ENCODE measurements around the gene MYO16. TPM values are rescaled to one million over a fixed set of nuclear protein-coding genes. Genes with fewer than 3 reads are reported as not detected.

The MYO16 gene
- total and polyA plus RNA-seq, 8 donors, result 1.1 to 2.5 (median 1.7) TPM

- DNase-seq, result no peak
- H3K9me3 ChIP-seq, result peaks cover 0 to 8% of the 10 kb centered on the region in 2 donors
- H3K36me3 ChIP-seq, result no peaks in the 10 kb centered on the region
- no peak overlapping the region for H3K27ac ChIP-seq
- ATAC-seq, result no peak
- intact Hi-C loops (cut with DNase I), result no loop called here
- no peaks in the 10 kb centered on the region for H3K4me1 ChIP-seq
- no peak overlapping the region for H3K4me3 ChIP-seq
- TF ChIP-seq CTCF (IDR thresholded peaks at IDR 0.05), result no peak
- no peaks in the 10 kb centered on the region for H3K27me3 ChIP-seq
Observed at GRCh38 chr13:108741930-108742329, 112.5 kb downstream of the MYO16 start.

GRCh38 chr13:108742701-108743451, 113.5 kb downstream of the MYO16 start:
- no peak for DNase-seq
- intact Hi-C loops (cut with DNase I), result no loop called here
- ATAC-seq, result no peak
- no peak for TF ChIP-seq CTCF (IDR thresholded peaks at IDR 0.05)
- H3K4me1 ChIP-seq, result no peaks in the 10 kb centered on the region
- no peaks in the 10 kb centered on the region for H3K27me3 ChIP-seq
- no peaks in the 10 kb centered on the region for H3K36me3 ChIP-seq
- H3K9me3 ChIP-seq, result peaks cover 0 to 8% of the 10 kb centered on the region in 2 donors
- no peak overlapping the region for H3K27ac ChIP-seq
- H3K4me3 ChIP-seq, result no peak overlapping the region

GRCh38 chr13:108743522-108743921, 114.1 kb downstream of the MYO16 start:
- peaks cover 0 to 8% of the 10 kb centered on the region in 2 donors for H3K9me3 ChIP-seq
- no peak overlapping the region for H3K27ac ChIP-seq
- DNase-seq, result no peak
- TF ChIP-seq CTCF (IDR thresholded peaks at IDR 0.05), result no peak
- no peak for ATAC-seq
- intact Hi-C loops (cut with DNase I), result no loop called here
- no peaks in the 10 kb centered on the region for H3K4me1 ChIP-seq
- no peaks in the 10 kb centered on the region for H3K27me3 ChIP-seq
- H3K36me3 ChIP-seq, result no peaks in the 10 kb centered on the region
- no peak overlapping the region for H3K4me3 ChIP-seq

GRCh38 chr13:108747843-108748242, 118.4 kb downstream of the MYO16 start:
- H3K4me3 ChIP-seq, result no peak overlapping the region
- H3K27ac ChIP-seq, result no peak overlapping the region
- no peak for DNase-seq
- H3K36me3 ChIP-seq, result no peaks in the 10 kb centered on the region
- intact Hi-C loops (cut with DNase I), result no loop called here
- no peaks in the 10 kb centered on the region for H3K27me3 ChIP-seq
- H3K9me3 ChIP-seq, result no peaks in the 10 kb centered on the region
- no peaks in the 10 kb centered on the region for H3K4me1 ChIP-seq
- no peak for ATAC-seq
- no peak for TF ChIP-seq CTCF (IDR thresholded peaks at IDR 0.05)

GRCh38 chr13:108752276-108752675, 122.9 kb downstream of the MYO16 start:
- ATAC-seq (no peak), DNase-seq (no peak)
- intact Hi-C loops (cut with DNase I), result no loop called here
- no peaks in the 10 kb centered on the region for H3K4me1 ChIP-seq
- no peaks in the 10 kb centered on the region for H3K36me3 ChIP-seq
- H3K9me3 ChIP-seq, result no peaks in the 10 kb centered on the region
- H3K27ac ChIP-seq, result no peak overlapping the region
- no peak for TF ChIP-seq CTCF (IDR thresholded peaks at IDR 0.05)
- no peak overlapping the region for H3K4me3 ChIP-seq
- no peaks in the 10 kb centered on the region for H3K27me3 ChIP-seq

Measured in left lung (tissue), 10 donors.